HUDEP-2 (cell line): ENCODE measurements around the gene SAYSD1.

Source experiments
- DNase-seq, 76 experiments: peaks; one replicate each; lab custom pipeline; 2025; ENCODE audit not compliant: unreplicated experiment in 76 of 76; lab: John Stamatoyannopoulos, UW

The SAYSD1 gene

GRCh38 chr6:39079197-39080125 is 35.5 kb downstream of the SAYSD1 start:
- no peak for DNase-seq

GRCh38 chr6:39078695-39079094 is 36.3 kb downstream of the SAYSD1 start:
- no peak for DNase-seq

- DNase-seq, result no peak
Observed at GRCh38 chr6:39077882-39078594, 36.9 kb downstream of the SAYSD1 start.

- DNase-seq, result no peak
Observed at GRCh38 chr6:39076623-39077535, 38.1 kb downstream of the SAYSD1 start.

- no peak for DNase-seq
Observed at GRCh38 chr6:39075807-39076622, 39.0 kb downstream of the SAYSD1 start.

- no peak for DNase-seq
Observed at GRCh38 chr6:39075010-39075686, 39.8 kb downstream of the SAYSD1 start.

GRCh38 chr6:39074486-39074885 is 40.5 kb downstream of the SAYSD1 start:
- no peak for DNase-seq

- no peak for DNase-seq
Observed at GRCh38 chr6:39073471-39074355, 41.3 kb downstream of the SAYSD1 start.

- no peak for DNase-seq
Observed at GRCh38 chr6:39072830-39073229, 42.2 kb downstream of the SAYSD1 start.

GRCh38 chr6:39068391-39068790 is 46.6 kb downstream of the SAYSD1 start:
- DNase-seq, result no peak

- no peak for DNase-seq
Observed at GRCh38 chr6:39065561-39065960, 49.4 kb downstream of the SAYSD1 start.

GRCh38 chr6:39063526-39063925 is 51.5 kb downstream of the SAYSD1 start:
- no peak for DNase-seq

- no peak for DNase-seq
Observed at GRCh38 chr6:39062014-39062740, 52.8 kb downstream of the SAYSD1 start.

GRCh38 chr6:39061588-39061987 is 53.4 kb downstream of the SAYSD1 start:
- DNase-seq, result no peak

GRCh38 chr6:39061182-39061581 is 53.8 kb downstream of the SAYSD1 start:
- no peak for DNase-seq

- no peak for DNase-seq
Observed at GRCh38 chr6:39060467-39061160, 54.4 kb downstream of the SAYSD1 start.
